GM19035 (cell line): ENCODE results near the gene MTUS2.

Source experiments
- ATAC-seq: cut with Tn5 transposase; IDR thresholded peaks from one replicate; pipeline ENCODE4 v1.9.1; 2021; ENCODE audit not compliant: unreplicated experiment

Gene MTUS2

GRCh38 chr13:28820099-28821051 is at the start of gene MTUS2:
Gene MTUS2 (plus strand): TSS chr13:28820339.
- ATAC-seq: peak; percentile 47

GRCh38 chr13:28778308-28779215 is 41.6 kb upstream of the MTUS2 start:
- ATAC-seq: no peak

- ATAC-seq: no peak
These were observed 27.1 kb upstream of the MTUS2 start for GRCh38 chr13:28792992-28793391.

- ATAC-seq: no peak
These were observed 25.7 kb upstream of the MTUS2 start for GRCh38 chr13:28794396-28794795.

- ATAC-seq: no peak
These were observed 23.2 kb upstream of the MTUS2 start for GRCh38 chr13:28796938-28797257.

GRCh38 chr13:28805193-28805819 is 14.8 kb upstream of the MTUS2 start:
- no peak for ATAC-seq

- no peak for ATAC-seq
These were observed 2.9 kb upstream of the MTUS2 start for GRCh38 chr13:28817204-28817603.

GRCh38 chr13:28819046-28819730 is 951 bp upstream of the MTUS2 start:
- ATAC-seq: no peak

GRCh38 chr13:28819735-28820098 is 422 bp upstream of the MTUS2 start:
- peak; percentile 52 for ATAC-seq

- no peak for ATAC-seq
These were observed 2.0 kb downstream of the MTUS2 start for GRCh38 chr13:28822151-28822550.

GRCh38 chr13:28822801-28823200 is 2.7 kb downstream of the MTUS2 start:
- no peak for ATAC-seq

GRCh38 chr13:28825379-28825778 is 5.2 kb downstream of the MTUS2 start:
- no peak for ATAC-seq

- ATAC-seq: no peak
These were observed 6.2 kb downstream of the MTUS2 start for GRCh38 chr13:28826368-28826767.

- ATAC-seq: no peak
These were observed 10.4 kb downstream of the MTUS2 start for GRCh38 chr13:28830580-28830979.

- ATAC-seq: no peak
These were observed 11.0 kb downstream of the MTUS2 start for GRCh38 chr13:28831117-28831516.

- no peak for ATAC-seq
These were observed 17.0 kb downstream of the MTUS2 start for GRCh38 chr13:28837111-28837510.

GRCh38 chr13:28843639-28844038 is 23.5 kb downstream of the MTUS2 start:
- ATAC-seq: no peak

- ATAC-seq: no peak
These were observed 29.3 kb downstream of the MTUS2 start for GRCh38 chr13:28849441-28849840.

GRCh38 chr13:28850226-28850625 is 30.1 kb downstream of the MTUS2 start:
- no peak for ATAC-seq

- ATAC-seq: no peak
These were observed 31.3 kb downstream of the MTUS2 start for GRCh38 chr13:28851422-28851821.

GRCh38 chr13:28854657-28855056 is 34.5 kb downstream of the MTUS2 start:
- no peak for ATAC-seq
